Activated CD8-positive, alpha-beta T cell treated with anti-CD3 and anti-CD28 coated beads for 36 hours (primary cell): ENCODE data around the gene ACADS. TPM values are rescaled to one million over a fixed set of nuclear protein-coding genes. Genes with fewer than 3 reads are reported as not detected.
A peak's percentile ranks its signal among the peaks of the same experiment; 100 is the strongest.

Experiments used
- ATAC-seq: fragments of 200-7000 bp; cut with Tn5 transposase; one replicate; pipeline ENCODE4 v1.10.0; 2021; ENCODE audit warnings: mild to moderate bottlenecking, moderate library complexity
- CTCF ChIA-PET: fragments of 350-600 bp; sonication (Branson Sonifier 250); formaldehyde crosslinking; loops from one replicate; lab custom pipeline; 2021; ENCODE audit warnings: antibody characterized with exemption; lab: Charles Lee
- POLR2A ChIA-PET: fragments of 350-600 bp; sonication (Branson Sonifier 250); formaldehyde crosslinking; loops from one replicate; lab custom pipeline; 2021; ENCODE audit warnings: antibody characterized with exemption; lab: Charles Lee
- DNase-seq: peaks from one replicate; pipeline ENCODE4 v3.0.0-alpha.2; 2020
- H3K27ac Mint-ChIP-seq: one replicate; pipeline ENCODE4 v1.8.0; 2021; ENCODE audit warnings: mild to moderate bottlenecking, mixed read lengths
- H3K27me3 Mint-ChIP-seq: one replicate; pipeline ENCODE4 v1.8.0; 2021; ENCODE audit warnings: mixed read lengths
- H3K36me3 Mint-ChIP-seq: one replicate; pipeline ENCODE4 v1.8.0; 2021; ENCODE audit warnings: low read depth, mixed read lengths
- H3K4me1 Mint-ChIP-seq: one replicate; pipeline ENCODE4 v1.8.0; 2021; ENCODE audit warnings: low read depth, mixed read lengths
- H3K4me3 Mint-ChIP-seq: one replicate; pipeline ENCODE4 v1.8.0; 2021; ENCODE audit warnings: mild to moderate bottlenecking, moderate library complexity, mixed read lengths
- H3K9me3 Mint-ChIP-seq: one replicate; pipeline ENCODE4 v1.8.0; 2021; ENCODE audit warnings: mixed read lengths
- intact Hi-C: fragments of 100-400 bp; cut with micrococcal nuclease; formaldehyde crosslinking; loops from one replicate; pipeline ENCODE4 v1.10.0; 2022
- total RNA-seq, 2 experiments: library from RNA; stranded (reverse); gene quantifications; one replicate each; pipeline ENCODE4 v1.2.3, GENCODE V29; 2021
- TF ChIP-seq, protein P1 (sequence below): fragments of 200-600 bp; IDR thresholded peaks from one replicate; pipeline ENCODE4 v1.8.0; 2022; ENCODE audit warnings: antibody characterized with exemption, mild to moderate bottlenecking

Gene ACADS, protein sequence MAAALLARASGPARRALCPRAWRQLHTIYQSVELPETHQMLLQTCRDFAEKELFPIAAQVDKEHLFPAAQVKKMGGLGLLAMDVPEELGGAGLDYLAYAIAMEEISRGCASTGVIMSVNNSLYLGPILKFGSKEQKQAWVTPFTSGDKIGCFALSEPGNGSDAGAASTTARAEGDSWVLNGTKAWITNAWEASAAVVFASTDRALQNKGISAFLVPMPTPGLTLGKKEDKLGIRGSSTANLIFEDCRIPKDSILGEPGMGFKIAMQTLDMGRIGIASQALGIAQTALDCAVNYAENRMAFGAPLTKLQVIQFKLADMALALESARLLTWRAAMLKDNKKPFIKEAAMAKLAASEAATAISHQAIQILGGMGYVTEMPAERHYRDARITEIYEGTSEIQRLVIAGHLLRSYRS
- 10 to 100 TPM; 17.4 to 18.1 TPM for total RNA-seq

DNA sequence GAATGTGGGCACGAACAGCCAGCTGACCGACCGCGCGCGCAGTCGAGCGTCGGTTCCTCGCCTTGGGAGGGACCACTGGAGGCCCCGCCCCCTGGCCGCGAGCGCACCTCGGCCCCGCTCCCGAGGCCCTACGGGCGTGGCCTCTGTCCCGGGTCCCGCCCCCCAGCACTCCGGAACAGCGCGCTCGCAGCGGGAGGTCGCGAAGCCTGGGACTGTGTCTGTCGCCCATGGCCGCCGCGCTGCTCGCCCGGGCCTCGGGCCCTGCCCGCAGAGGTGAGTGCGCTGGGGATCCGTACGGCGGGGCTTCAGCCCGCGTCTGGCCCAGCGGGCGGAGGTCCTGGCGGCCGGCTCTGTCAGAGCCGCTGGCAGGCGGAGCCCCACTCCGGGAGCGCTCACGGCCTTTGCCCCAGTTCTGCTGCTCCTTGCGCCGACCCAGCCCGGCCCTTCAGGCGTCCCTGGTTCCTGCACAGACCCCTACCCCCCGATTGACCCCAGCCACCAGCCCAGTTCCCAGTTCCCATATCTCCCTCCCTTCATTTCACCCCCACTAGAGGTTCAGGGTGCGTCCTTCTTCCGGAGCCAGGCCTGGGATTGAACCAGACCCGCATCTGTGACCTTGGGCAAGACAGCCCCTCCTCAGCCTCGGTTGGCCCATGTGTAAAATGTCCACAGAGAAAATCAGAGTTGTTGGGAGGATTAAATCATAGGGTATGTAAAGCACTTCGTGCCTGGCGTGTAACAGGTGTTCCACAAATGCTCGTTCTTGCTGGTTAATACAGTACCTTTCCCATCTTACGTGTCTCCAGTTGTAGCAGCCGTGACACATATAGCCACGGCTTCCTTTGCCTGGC, at the start of gene ACADS:
TSS of gene ACADS (plus strand) at position 168 of the 851 bp plus-strand sequence. CDS start at position 228, 60 bp downstream.
- ATAC-seq (peak; percentile 100), DNase-seq (peak; percentile 92)
- intact Hi-C loops = no loop called here
- H3K27ac Mint-ChIP-seq = peak within 1 kb of the TSS; percentile 68
- peaks cover 11% of the 10 kb centered on the region for H3K4me1 Mint-ChIP-seq
- H3K9me3 Mint-ChIP-seq = no peaks in the 10 kb centered on the region
- peaks cover 19% of the 10 kb centered on the region for H3K36me3 Mint-ChIP-seq
- POLR2A ChIA-PET = interaction anchor here (0.6 to 1.4 kb wide), 4 partner anchors 15 to 420 kb away, joined by 3 read pairs; partner anchors contain the start of gene UNC119B
- H3K27me3 Mint-ChIP-seq = no peaks in the 10 kb centered on the region
- TF ChIP-seq, protein P1, sequence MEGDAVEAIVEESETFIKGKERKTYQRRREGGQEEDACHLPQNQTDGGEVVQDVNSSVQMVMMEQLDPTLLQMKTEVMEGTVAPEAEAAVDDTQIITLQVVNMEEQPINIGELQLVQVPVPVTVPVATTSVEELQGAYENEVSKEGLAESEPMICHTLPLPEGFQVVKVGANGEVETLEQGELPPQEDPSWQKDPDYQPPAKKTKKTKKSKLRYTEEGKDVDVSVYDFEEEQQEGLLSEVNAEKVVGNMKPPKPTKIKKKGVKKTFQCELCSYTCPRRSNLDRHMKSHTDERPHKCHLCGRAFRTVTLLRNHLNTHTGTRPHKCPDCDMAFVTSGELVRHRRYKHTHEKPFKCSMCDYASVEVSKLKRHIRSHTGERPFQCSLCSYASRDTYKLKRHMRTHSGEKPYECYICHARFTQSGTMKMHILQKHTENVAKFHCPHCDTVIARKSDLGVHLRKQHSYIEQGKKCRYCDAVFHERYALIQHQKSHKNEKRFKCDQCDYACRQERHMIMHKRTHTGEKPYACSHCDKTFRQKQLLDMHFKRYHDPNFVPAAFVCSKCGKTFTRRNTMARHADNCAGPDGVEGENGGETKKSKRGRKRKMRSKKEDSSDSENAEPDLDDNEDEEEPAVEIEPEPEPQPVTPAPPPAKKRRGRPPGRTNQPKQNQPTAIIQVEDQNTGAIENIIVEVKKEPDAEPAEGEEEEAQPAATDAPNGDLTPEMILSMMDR = no peak
- H3K4me3 Mint-ChIP-seq = peak within 1 kb of the TSS; percentile 88
- CTCF ChIA-PET = interaction anchor here (0.9 to 1.5 kb wide), 6 partner anchors 11 to 246 kb away, joined by 4 to 7 read pairs (median 4); no protein-coding TSS in a partner anchor

DNA sequence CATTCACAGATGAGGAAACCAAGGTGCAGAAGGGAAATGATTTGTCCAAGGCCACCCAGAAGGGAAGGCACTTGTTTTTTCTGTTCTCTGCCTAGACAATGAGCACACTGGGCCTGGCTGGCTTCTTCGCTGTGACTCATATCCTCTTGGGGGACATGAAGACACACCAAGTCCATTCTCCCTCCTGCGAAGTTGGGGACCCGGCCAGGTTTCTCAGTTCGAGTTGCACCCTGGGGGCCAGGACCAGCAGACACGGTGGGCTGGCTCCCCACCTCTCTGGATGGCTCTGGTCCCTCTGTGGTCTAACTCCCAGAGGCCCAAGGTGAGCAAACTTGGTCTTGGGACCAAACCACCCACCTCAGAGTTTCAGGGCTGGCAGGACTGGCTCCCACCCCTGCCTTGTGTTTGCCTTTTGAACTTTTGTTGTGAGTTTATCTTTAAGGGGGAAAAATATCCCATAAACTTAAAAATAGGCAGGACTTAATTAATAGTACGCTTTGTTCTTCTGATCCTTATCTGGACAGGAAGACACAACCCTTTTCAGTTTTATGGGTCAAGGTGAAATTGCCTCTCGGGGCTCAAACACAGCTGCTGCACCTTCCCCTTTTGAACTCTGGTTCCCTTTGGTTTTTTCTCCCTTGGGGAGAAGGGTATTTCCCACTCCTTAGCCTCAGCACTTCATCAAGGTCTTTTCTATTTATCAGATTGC, 47.7 kb upstream of the ACADS start:
- TF ChIP-seq, protein P1 = no peak
- Mint-ChIP-seq H3K4me3 (no peak overlapping the region), H3K4me1 (peaks cover 12% of the 10 kb centered on the region), H3K36me3 (no peaks in the 10 kb centered on the region), H3K27ac (peak overlapping the region; percentile 59), H3K9me3 (no peaks in the 10 kb centered on the region), H3K27me3 (no peaks in the 10 kb centered on the region)
- ChIA-PET CTCF (interaction anchor here (11.8 kb wide), 1 partner anchor 30 kb away, joined by 84 read pairs; no protein-coding TSS in a partner anchor), POLR2A (interaction anchor here (0.7 kb wide), 1 partner anchor 174 kb away, joined by 3 read pairs; no protein-coding TSS in a partner anchor)
- intact Hi-C loops = no loop called here
- DNase-seq (peak; percentile 55), ATAC-seq (peak; percentile 89)

DNA sequence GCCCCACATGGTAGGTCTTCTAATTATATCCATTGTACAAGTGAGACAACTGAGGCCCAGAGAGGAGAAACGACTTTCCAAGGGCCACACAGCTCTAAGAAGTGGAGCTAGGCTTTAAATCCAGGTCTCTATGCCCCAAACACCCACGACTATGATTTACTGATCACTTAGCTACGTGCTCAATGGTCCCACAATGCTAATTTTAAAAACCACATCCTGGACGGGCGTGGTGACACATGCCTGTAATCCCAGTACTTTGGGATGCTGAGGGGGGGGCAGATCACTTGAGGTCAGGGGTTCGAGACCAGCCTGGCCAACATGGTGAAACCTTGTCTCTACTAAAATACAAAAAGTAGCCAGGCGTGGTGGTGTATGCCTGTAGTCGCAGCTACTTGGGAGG, 47.1 kb upstream of the ACADS start:
- intact Hi-C loops = no loop called here
- H3K36me3 Mint-ChIP-seq = no peaks in the 10 kb centered on the region

DNA sequence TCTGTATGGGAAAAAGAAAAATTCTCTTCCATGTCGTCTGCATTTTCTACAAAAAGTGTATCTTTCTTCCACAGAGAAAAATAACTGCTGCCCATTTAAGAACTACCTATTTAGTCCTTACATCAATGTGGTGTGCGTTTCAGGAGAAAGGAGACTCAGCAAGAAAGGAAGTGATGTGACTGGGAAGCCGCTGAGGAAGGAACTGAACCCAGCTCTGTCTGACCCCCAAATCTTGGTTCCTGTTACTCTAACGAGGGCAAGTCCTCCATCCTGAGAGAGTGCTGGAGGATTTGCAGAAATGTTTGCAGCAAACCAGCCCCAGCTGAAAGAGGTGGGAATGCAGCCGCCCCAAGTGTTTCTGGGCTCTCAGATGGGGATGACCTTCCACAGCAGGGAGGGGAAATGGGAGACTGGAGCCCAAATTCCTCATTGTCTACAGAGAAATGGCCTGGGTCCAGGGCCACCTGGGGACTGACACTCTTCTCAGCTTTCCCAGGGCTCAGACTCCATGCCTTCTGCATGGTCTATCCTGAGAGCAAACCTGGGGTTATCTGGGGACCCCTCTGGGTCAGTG, 45.4 kb upstream of the ACADS start:
- Mint-ChIP-seq H3K4me3 (no peak overlapping the region), H3K9me3 (no peaks in the 10 kb centered on the region), H3K27me3 (no peaks in the 10 kb centered on the region), H3K36me3 (no peaks in the 10 kb centered on the region), H3K27ac (no peak overlapping the region), H3K4me1 (peaks cover 14% of the 10 kb centered on the region)
- intact Hi-C loops = no loop called here
- TF ChIP-seq, protein P1 = no peak
- CTCF ChIA-PET = interaction anchor here (2.4 to 11.8 kb wide), 2 partner anchors 33 to 97 kb away, joined by 8 to 84 read pairs; no protein-coding TSS in a partner anchor
- no peak for ATAC-seq
- POLR2A ChIA-PET = no interaction called here
- DNase-seq = no peak

More for the DNA sequence above, 47.1 kb upstream of the ACADS start:
- Mint-ChIP-seq H3K27ac (no peak overlapping the region), H3K27me3 (no peaks in the 10 kb centered on the region), H3K4me3 (no peak overlapping the region), H3K4me1 (peaks cover 12% of the 10 kb centered on the region), H3K9me3 (no peaks in the 10 kb centered on the region)
- POLR2A ChIA-PET = interaction anchor here (0.7 kb wide), 1 partner anchor 173 kb away, joined by 3 read pairs; no protein-coding TSS in a partner anchor
- DNase-seq = peak; percentile 53
- CTCF ChIA-PET = interaction anchor here (2.4 to 11.8 kb wide), 2 partner anchors 31 to 95 kb away, joined by 8 to 84 read pairs; no protein-coding TSS in a partner anchor
- TF ChIP-seq, protein P1 = no peak
- ATAC-seq = peak; percentile 61
